D341Med (cell line): Measurements from ENCODE around the gene TMX4.

Experiments
- DNase-seq: peaks from one replicate; pipeline ENCODE4 v3.0.0; 2012; ENCODE audit warnings: low spot score

Gene TMX4

GRCh38 chr20:8018958-8019245, 659 bp downstream of the TMX4 start:
- peak; percentile 95 for DNase-seq

DNA sequence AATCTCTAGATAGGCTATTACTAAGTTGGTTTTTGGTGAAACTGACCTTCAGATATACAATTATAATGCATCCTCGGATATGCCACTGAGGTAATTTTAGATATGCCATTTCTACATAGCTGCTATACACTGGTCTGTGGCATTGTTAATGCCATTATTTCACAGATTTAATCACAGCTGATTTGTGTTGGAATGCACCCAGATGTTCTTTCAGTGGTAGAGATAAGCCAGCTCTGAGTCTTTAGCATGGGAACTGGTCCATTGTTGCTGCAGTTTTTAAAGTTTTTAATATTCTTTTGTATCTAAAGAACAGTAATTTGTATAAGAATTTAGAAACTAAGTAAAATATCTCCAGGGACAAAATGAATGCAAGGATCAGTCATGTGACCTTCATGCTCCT, 6.8 kb downstream of the TMX4 start:
- DNase-seq, result no peak

DNA sequence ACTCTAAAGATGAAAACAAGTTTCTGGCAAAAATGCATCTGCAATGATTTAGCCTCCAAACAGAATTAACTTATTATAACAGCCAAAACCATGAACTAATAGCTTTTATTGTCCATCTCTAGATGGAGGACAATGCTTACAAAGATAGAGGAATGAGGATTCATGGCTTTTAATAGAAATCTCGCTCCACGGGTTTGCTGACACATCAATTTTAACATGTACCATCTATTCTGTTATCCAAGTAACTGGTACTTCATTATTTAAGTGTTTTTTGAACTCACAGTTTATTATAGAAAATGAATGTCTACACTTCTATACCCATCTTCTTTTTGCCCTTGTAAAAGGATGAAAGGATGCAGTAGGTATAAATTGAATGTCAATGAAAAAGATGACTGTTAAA, 10.8 kb downstream of the TMX4 start:
- no peak for DNase-seq

- no peak for DNase-seq
Observed at GRCh38 chr20:8007490-8007889, 12.1 kb downstream of the TMX4 start.

DNA sequence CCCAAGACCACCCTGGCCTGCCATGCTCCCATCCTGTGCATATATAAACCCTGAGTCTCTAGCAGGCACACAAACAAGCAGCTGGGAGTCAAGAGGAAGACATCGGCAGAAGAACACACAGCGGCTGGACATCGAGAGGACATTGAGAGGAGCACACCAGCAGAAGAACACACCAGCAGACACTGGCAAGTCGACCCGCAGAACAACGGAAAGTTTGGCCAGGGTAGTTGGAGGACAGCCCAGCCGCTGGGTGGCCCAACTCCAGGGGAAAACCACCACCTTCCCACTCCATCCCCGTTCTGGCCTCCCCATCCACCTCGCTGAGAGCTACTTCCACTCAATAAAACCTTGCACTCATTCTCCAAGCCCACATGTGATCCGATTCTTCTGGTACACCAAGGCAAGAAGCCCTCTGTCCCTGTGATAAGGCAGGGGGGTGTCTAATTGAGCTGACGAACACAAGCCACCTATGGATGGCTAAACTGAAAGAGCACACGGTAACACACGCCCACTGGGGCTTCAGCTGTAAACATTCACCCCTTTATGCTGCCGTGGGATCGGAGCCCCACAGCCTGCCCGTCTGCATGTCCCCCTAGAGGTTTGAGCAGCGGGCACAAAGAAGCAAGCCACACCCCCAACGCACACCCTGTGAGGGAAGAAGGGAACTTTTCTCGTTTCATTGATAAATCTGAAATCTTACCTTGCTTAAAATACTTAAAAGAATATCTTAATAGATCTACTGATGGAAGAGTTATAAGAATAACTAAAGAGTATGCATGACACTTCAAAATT, 13.8 kb downstream of the TMX4 start:
- DNase-seq, result no peak

DNA sequence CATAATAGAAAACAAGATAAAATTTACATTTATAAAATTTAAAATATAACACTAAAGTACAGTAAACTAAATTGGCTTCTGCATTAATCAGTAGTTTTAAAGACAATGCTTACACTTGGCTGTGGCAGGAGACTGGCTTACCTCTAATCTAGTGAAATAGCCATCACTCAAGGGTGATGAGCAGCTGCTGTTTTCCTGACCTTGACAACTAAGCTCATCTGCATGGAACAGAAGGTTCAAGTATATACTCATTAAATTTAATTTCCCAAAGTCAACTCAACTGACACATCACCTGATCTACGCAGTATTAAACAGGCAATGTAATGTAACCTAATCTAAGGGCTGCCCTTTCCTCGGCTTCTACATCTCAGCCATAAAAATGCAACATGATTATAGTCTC, 14.5 kb downstream of the TMX4 start:
- DNase-seq, result no peak

DNA sequence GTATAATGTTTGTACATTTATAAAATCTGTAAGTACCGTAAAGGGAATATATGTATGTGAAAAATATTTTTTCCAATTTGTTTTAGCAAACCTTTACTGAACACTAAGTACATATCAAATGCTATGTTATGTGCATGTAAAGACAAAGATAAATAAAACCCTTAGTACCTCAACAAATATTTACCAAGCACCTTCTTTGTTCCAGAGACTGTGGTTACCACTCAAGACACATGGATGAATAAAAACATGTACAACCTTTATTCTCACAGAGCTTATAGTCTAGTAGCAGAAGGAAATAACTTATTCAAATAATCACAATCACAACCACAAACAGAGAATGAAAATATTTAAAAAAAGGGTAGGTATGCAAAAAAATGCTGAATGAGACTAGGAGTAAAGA, 17.5 kb downstream of the TMX4 start:
- no peak for DNase-seq

GRCh38 chr20:8000796-8001195, 18.8 kb downstream of the TMX4 start:
- no peak for DNase-seq

DNA sequence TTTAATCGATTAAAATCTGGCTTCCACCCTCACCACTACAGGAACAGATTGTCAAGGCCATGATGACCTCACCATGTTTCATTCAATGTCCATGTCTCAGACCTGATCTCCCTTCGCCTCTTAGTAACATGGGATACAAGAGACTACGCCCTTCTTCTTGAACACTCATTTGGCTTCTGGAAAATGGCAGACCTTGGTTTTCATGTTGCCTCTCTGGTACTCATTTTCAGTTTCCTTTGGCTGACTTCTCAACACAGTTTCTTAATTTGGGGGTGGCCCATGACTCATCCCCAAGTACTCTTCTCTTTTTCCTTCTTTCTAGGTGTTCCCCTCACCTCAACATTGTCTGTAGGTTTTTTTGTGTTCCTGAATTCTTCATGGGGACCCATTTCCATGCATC, 22.7 kb downstream of the TMX4 start:
- DNase-seq, result no peak

GRCh38 chr20:7994809-7995208, 24.8 kb downstream of the TMX4 start:
- no peak for DNase-seq

- DNase-seq, result no peak
Observed at GRCh38 chr20:7993703-7994102, 25.9 kb downstream of the TMX4 start.

- DNase-seq, result no peak
Observed at GRCh38 chr20:7993238-7993637, 26.3 kb downstream of the TMX4 start.

GRCh38 chr20:7990385-7990784, 29.2 kb downstream of the TMX4 start:
- DNase-seq, result no peak

GRCh38 chr20:7989379-7989778, 30.2 kb downstream of the TMX4 start:
- no peak for DNase-seq

DNA sequence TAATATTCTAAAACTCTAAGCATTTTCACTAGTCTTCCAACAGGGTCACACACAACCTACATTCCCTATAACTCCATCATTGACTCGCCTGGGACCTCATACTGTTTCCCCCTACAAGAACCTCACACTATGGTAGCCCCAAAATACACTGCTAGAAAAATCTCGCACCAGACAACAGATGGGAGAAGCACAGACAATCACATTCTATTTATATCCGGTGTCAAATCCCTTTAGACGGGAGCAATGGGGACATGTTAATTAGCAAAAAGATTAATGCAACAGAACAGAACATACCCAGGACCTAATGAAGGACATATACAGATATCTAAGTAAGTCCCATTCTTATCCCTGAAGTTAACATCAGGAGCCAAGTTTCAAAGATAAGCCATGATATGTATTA, 33.6 kb downstream of the TMX4 start:
- DNase-seq, result peak; percentile 28

GRCh38 chr20:7984192-7984591, 35.4 kb downstream of the TMX4 start:
- DNase-seq, result no peak

DNA sequence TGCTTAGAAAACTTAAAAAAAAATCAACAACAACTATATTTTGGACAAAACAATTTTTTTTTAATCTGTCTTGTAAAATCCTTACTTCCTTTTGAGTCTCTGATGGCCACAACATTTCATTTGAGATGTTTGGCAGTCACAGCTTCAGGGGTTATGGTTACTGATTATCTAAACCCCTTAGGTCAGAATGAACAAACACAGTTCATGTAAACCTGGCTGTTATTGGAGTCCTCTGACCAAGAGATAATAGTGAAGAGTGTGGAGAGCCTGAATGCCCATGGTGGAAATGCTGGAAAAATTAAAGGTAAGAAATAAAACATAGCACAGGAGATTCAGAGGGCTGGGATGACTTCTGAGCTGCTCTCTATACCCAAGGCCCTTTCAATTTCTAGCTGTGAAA, 38.2 kb downstream of the TMX4 start:
- no peak for DNase-seq

DNA sequence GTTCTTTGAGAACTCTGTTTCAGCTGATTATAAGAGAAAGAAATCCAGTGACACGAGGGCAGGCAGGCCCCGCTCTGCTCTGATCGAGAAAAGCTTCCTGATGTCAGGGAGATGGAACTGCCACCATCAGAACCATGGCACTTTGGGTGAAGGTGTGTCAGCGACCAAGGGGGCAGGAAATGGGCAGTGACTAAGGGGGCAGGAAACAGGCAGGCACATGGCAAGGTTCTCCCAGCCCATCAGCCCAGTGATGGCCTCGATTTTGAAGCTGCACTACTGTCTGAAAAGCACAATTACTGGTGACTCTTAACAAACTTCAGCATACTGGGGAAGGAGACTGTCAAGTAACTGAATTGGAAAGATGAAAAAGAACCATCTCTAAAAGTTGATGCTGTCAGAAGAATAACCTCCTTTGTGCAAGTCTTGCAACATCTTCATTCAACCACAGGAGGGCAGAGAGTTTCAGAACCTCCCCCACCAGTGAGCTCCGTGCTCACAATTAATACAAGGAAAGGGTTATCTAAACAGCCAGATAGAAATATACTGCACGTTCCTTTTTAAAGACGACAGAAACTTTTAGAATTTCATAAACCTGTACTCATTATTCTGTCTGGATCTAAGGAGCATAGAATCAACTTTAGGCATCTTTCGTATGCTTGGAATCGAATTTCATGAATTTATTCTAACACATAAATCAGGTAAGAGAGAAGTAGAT, 39.1 kb downstream of the TMX4 start:
- DNase-seq, result peak; percentile 58

DNA sequence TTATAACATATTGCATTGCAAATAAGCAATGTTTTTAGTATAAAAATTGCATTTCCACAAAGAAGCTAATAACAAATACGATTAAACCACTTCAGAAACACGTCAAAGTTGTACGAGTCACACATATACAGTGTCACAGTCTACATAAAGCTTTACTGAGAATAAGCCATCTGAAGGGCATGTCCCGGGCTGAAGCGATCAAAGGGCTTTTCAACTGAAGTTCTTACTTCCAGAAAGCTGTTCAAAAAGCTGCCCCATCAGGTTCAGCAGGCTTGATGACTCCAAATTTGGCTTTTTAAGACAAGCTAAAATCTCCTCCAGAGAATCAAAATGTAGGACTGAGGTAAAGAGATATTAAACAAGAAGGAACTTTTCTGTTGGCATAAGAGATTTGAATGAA, 41.9 kb downstream of the TMX4 start:
- no peak for DNase-seq

DNA sequence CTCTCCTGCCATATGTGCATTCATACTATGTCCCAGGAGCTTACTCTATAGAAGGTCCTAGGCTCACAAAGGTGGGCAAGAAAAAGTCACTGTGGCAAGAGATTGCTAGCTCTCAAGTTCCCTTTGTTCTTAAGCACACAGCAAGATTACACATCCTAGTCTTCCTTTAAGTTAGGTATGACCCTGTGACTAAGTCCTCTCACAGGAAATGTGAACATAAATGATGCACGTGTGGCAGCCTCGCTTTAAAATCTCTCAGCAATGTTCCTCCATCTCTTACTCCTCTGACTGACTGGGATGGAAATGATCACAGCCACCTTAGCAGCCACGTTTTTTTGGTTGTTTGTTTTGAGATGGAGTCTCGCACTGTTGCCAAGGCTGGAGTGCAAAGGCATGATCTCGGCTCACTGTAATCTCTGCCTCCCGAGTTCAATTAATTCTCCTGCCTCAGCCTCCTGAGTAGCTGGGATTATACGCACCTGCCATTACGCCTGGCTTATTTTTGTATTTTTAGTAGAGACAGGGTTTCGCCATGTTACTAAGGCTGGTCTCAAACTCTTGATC, 43.6 kb downstream of the TMX4 start:
- DNase-seq, result no peak

DNA sequence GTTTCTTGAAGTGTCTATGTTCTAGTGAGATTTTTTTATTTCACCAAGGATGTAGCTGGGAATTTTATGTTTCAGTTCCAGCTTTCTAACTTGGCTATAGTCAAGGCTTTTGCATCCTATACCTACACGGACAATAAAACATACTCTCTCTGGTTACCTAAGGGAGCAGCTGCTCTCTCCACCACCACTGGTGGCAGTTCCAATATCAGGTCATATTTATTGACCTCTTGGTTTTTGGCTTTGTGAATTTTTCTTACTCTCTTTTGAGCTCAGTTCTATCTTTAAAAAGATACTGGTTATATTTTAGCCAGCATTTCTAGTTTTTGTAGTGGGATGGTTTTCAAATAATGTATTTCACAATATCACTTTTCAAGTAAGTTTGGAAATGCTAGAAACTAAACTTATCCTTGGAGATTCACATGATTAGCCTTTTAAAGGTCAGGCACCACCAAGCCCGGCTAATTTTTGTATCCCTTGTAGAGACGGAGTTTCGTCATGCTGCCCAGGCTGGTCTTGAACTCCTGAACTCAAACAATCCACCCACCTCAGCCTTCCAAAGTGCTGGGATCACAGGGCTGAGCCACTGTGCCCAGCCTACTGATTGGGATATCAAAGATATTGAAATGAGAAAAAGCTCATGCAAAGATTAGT, 44.7 kb downstream of the TMX4 start:
- DNase-seq, result no peak

DNA sequence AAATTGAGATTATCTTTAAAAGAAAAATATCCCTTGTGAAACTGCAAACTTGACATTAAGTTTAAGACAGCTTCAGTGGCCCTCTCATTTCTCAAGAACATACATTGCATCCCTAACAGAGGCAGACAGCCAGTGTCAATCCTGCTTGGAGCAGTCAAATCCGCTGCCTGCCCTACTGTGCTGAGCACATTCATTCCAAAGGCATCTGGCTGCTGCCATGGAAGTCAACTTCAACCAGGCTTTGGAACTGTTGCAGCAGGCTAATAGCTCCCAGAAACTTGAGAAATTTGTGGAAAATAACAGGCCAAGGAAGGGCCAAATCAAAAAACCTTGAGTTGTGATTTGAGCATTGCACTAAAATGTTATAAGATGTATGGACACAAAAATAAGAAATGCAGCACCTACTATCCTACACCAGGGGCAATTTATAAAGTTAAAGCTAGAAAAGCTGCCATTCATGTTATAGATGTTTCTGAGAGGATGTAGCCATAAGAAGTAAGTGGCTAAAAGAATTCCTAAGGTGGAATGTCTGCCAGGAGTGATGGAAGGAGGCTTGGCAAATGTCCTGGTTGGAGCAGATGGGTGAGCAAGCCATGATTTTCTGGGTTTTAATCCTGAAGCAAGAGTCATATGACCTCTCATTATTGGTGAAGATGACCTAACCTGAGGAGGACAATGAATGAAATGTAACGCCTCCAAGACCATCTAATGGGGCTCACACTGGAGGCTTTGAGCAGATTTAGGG, 47.9 kb downstream of the TMX4 start:
- DNase-seq, result no peak
